HEK293 (cell line): ENCODE data around the gene ACAP3.

ENCODE experiments used
- CTCF ChIA-PET: fragments of 350-600 bp; formaldehyde crosslinking; extraction: SDS; loops from one replicate; lab custom pipeline; 2021; ENCODE audit warnings: antibody characterized with exemption; lab: Yijun Ruan, JAX
- POLR2A ChIA-PET: fragments of 300-600 bp; formaldehyde crosslinking; extraction: SDS; loops from one replicate; lab custom pipeline; 2020; ENCODE audit warnings: antibody characterized with exemption, inconsistent platforms; lab: Yijun Ruan, JAX
- H3K27ac ChIP-seq: fragments of 200-500 bp; sonication (Bioruptor generic); 2 replicates; pipeline ENCODE4 v1.5.1; 2014; ENCODE audit warnings: low read depth, low read length, control low read depth, inconsistent platforms; ENCODE audit errors: extremely low read depth
- H3K36me3 ChIP-seq, 2 experiments: fragments of 200-500 bp in 1 of 2; sonication (Bioruptor generic) in 1 of 2; 1 replicate in 1 of 2; 2 replicates in 1 of 2; pipeline ENCODE4 v1.5.1; 2014 to 2017; ENCODE audit warnings: inconsistent platforms in 2 of 2, low read length in 2 of 2; ENCODE audit not compliant: control insufficient read depth in 2 of 2, insufficient read depth in 1 of 2
- H3K4me1 ChIP-seq: fragments of 200-500 bp; sonication (Bioruptor generic); 2 replicates; pipeline ENCODE4 v1.5.1; 2014; ENCODE audit warnings: mild to moderate bottlenecking, low read length, inconsistent platforms; ENCODE audit not compliant: control insufficient read depth, insufficient read depth
- H3K4me3 ChIP-seq: 2 replicates; pipeline ENCODE4 v1.5.1; 2011; ENCODE audit warnings: low read depth, mild to moderate bottlenecking, control low read depth, low read length, moderate library complexity
- H3K9me3 ChIP-seq: fragments of 200-500 bp; sonication (Bioruptor generic); 2 replicates; pipeline ENCODE4 v1.5.1; 2014; ENCODE audit warnings: low read depth, low read length, inconsistent platforms; ENCODE audit not compliant: control insufficient read depth, insufficient read depth
- AEBP2 ChIP-seq: fragments of 450-650 bp; formaldehyde crosslinking; IDR thresholded peaks from 2 replicates; pipeline ENCODE4 v1.5.1; 2016; ENCODE audit warnings: missing biosample characterization, missing genetic modification characterization, borderline replicate concordance
- CTCF ChIP-seq: fragments of 450-650 bp; formaldehyde crosslinking; IDR thresholded peaks from 2 replicates; pipeline ENCODE4 v1.5.1; 2016; ENCODE audit warnings: missing biosample characterization, missing genetic modification characterization
- GLI2 ChIP-seq: fragments of 450-650 bp; formaldehyde crosslinking; IDR thresholded peaks from 2 replicates; pipeline ENCODE4; 2017; ENCODE audit warnings: missing biosample characterization, missing genetic modification characterization, low read depth, borderline replicate concordance
- GLIS2 ChIP-seq: fragments of 450-650 bp; formaldehyde crosslinking; IDR thresholded peaks from 2 replicates; pipeline ENCODE4 v1.5.1; 2016; ENCODE audit warnings: missing biosample characterization, missing genetic modification characterization
- OVOL3 ChIP-seq: fragments of 450-650 bp; formaldehyde crosslinking; IDR thresholded peaks from 2 replicates; pipeline ENCODE4 v1.5.1; 2016; ENCODE audit warnings: missing biosample characterization, missing genetic modification characterization
- PRDM1 ChIP-seq: fragments of 450-650 bp; formaldehyde crosslinking; IDR thresholded peaks from 2 replicates; pipeline ENCODE4; 2016; ENCODE audit warnings: missing biosample characterization, missing genetic modification characterization
- PRDM2 ChIP-seq: fragments of 450-650 bp; formaldehyde crosslinking; IDR thresholded peaks from 2 replicates; pipeline ENCODE4 v1.5.1; 2016; ENCODE audit warnings: missing biosample characterization, missing genetic modification characterization, borderline replicate concordance
- REST ChIP-seq: fragments of 450-650 bp; formaldehyde crosslinking; IDR thresholded peaks from 2 replicates; pipeline ENCODE4 v1.5.1; 2016; ENCODE audit warnings: missing biosample characterization, missing genetic modification characterization
- ZBTB11 ChIP-seq: fragments of 450-650 bp; formaldehyde crosslinking; conservative IDR thresholded peaks from 2 replicates; pipeline ENCODE4 v1.5.1; 2016; ENCODE audit warnings: low read depth, missing biosample characterization, missing genetic modification characterization
- ZNF223 ChIP-seq: fragments of 450-650 bp; formaldehyde crosslinking; IDR thresholded peaks from 2 replicates; pipeline ENCODE4 v1.5.1; 2016; ENCODE audit warnings: missing biosample characterization, missing genetic modification characterization
- ZNF274 ChIP-seq, 2 experiments: fragments of 200-500 bp in 1 of 2; fragments of 450-650 bp in 1 of 2; sonication (Bioruptor generic) in 1 of 2; formaldehyde crosslinking in 1 of 2; IDR thresholded peaks; 2 replicates each; pipeline versions ENCODE4 v1.5.1 to v1.6.1; 2014 to 2016; ENCODE audit warnings: borderline replicate concordance in 1 of 2, inconsistent platforms in 1 of 2, low read length in 1 of 2, missing biosample characterization in 1 of 2, missing genetic modification characterization in 1 of 2
- ZNF423 ChIP-seq: fragments of 450-650 bp; formaldehyde crosslinking; IDR thresholded peaks from 2 replicates; pipeline ENCODE4 v1.5.1; 2016; ENCODE audit warnings: missing biosample characterization, missing genetic modification characterization
- ZNF514 ChIP-seq: fragments of 450-650 bp; formaldehyde crosslinking; IDR thresholded peaks from 2 replicates; pipeline ENCODE4 v1.5.1; 2016; ENCODE audit warnings: missing biosample characterization, missing genetic modification characterization
- ZNF548 ChIP-seq: fragments of 450-650 bp; formaldehyde crosslinking; IDR thresholded peaks from 2 replicates; pipeline ENCODE4 v1.5.1; 2016; ENCODE audit warnings: missing biosample characterization, missing genetic modification characterization
- ZNF549 ChIP-seq: fragments of 450-650 bp; IDR thresholded peaks from 2 replicates; pipeline ENCODE4 v1.5.1; 2018; ENCODE audit warnings: missing biosample characterization, missing genetic modification characterization, mild to moderate bottlenecking, inconsistent platforms, moderate library complexity
- ZNF560 ChIP-seq: fragments of 450-650 bp; formaldehyde crosslinking; IDR thresholded peaks from 2 replicates; pipeline ENCODE4 v1.5.1; 2017; ENCODE audit warnings: missing biosample characterization, missing genetic modification characterization, borderline replicate concordance
- ZNF571 ChIP-seq: fragments of 450-650 bp; formaldehyde crosslinking; IDR thresholded peaks from 2 replicates; pipeline ENCODE4 v1.5.0; 2017; ENCODE audit warnings: missing biosample characterization, missing genetic modification characterization
- ZNF600 ChIP-seq: fragments of 450-650 bp; formaldehyde crosslinking; IDR thresholded peaks from 2 replicates; pipeline ENCODE4 v1.5.1; 2016; ENCODE audit warnings: missing biosample characterization, missing genetic modification characterization
- ZNF776 ChIP-seq: fragments of 450-650 bp; formaldehyde crosslinking; IDR thresholded peaks from 2 replicates; pipeline ENCODE4 v1.5.0; 2017; ENCODE audit warnings: missing biosample characterization, missing genetic modification characterization, borderline replicate concordance

Gene ACAP3

GRCh38 chr1:1298861-1299685, 8.7 kb downstream of the ACAP3 start:
- Histone ChIP-seq H3K4me3 (no peak overlapping the region), H3K36me3 (peaks cover 0 to 36% of the 10 kb centered on the region in 2 experiments; a peak in 2 of 3 replicates), H3K9me3 (no peaks in the 10 kb centered on the region), H3K4me1 (no peaks in the 10 kb centered on the region), H3K27ac (no peak overlapping the region)
- ChIA-PET POLR2A (interaction anchor here (0.9 kb wide), 1 partner anchor 10 kb away, joined by 3 read pairs; no protein-coding TSS in a partner anchor), CTCF (interaction anchor here (1.3 kb wide), 1 partner anchor 49 kb away, joined by 4 read pairs; no protein-coding TSS in a partner anchor)
- TF ChIP-seq ZNF514 (tag by site-specific recombination) (no peak), ZNF423 (tag by site-specific recombination) (no peak), PRDM1 (tag by site-specific recombination) (no peak), GLIS2 (tag by site-specific recombination) (peak; percentile 58), ZNF548 (tag by site-specific recombination) (no peak), AEBP2 (tag by site-specific recombination) (no peak), ZNF571 (tag by site-specific recombination) (no peak), ZNF560 (no peak), ZNF776 (tag by site-specific recombination) (no peak), ZNF223 (tag by site-specific recombination) (no peak), ZBTB11 (tag by site-specific recombination) (no peak), ZNF274 (IDR thresholded peaks at IDR 0.05; ENCODE audit: low read length) (no peak), ZNF274 (tag by site-specific recombination; IDR thresholded peaks at IDR 0.05; ENCODE audit: borderline replicate concordance) (no peak), ZNF549 (no peak), PRDM2 (tag by site-specific recombination) (no peak), REST (tag by site-specific recombination) (peak; percentile 97), ZNF600 (tag by site-specific recombination) (0 out of 2 replicates have a peak, but pooled peaks have one; percentile 31), CTCF (tag by site-specific recombination) (no peak), OVOL3 (tag by site-specific recombination) (no peak), GLI2 (tag by site-specific recombination) (no peak)
